Measurements from ENCODE around the gene GLMP. TPM values are rescaled to one million over a fixed set of nuclear protein-coding genes. Genes with fewer than 3 reads are reported as not detected.

Gene GLMP
- total and polyA plus RNA-seq, 2 of the 13 experiments (the other 11 are each of a cell fraction or from before 2014, with no cell fraction given) = 44.6 to 75.8 TPM

DNA sequence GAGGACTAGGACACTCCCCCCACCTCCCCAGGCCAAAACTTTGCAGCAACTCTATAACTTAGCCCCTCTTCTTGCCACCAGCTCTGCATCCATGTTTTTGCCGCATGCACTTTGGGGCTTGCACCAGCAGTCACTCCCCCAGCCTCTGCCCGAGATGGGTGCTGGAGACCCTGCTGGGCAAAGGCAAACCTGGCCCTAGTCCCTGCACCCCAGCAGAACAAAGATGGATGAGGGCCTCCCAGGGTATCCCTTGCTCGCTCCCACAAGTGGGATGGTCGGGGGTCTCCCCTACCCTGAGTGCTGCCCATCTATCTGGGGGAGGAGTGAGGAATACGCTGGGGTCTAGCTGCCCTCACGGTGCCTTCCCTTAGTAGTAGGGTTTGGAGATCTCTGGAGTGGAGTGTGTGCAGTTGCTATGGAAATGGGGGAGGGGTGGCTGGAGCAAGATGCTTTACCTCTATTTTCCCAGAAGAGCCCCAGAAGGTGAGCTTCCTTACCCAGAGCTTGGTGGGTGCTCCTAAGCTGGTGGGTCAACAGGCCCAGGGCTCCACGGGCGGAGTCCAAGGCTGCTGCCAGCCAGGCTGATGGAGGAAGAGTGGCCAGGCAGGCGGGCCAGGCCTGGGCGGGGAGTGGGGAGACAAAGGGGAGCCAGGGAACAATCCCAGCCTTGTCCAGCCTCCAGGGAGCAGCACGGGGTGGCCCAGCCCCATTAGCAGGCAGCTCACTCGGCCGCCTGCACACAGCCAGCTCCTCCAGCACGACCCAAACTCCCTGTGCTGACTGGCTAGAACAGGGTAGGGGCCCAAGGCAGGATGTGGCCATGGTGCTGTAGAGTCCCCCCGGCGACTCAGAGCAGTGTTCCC, 47.8 kb downstream of the GLMP start, which contains the start of gene PAQR6 (continued):
- TF ChIP-seq ZNF317 (CRISPR knock-in tag; IDR thresholded peaks at IDR 0.05) (no peak), TAF1 (CRISPR knock-in tag; IDR thresholded peaks at IDR 0.05) (no peak), GABPB1 (CRISPR knock-in tag; IDR thresholded peaks at IDR 0.05) (peak; percentile 36; the same call in 1 of the 2 replicates), CBFB (CRISPR knock-in tag; IDR thresholded peaks at IDR 0.05) (0 out of 2 replicates have a peak, but pooled peaks have one; percentile 18), ZMYM4 (CRISPR knock-in tag; IDR thresholded peaks at IDR 0.05) (no peak), DNMT1 (CRISPR knock-in tag; IDR thresholded peaks at IDR 0.05) (no peak), AGO1 (IDR thresholded peaks at IDR 0.05; ENCODE audit: low read depth, low read length, poor library complexity, severe bottlenecking) (no peak), PRMT3 (CRISPR knock-in tag; IDR thresholded peaks at IDR 0.05; ENCODE audit: borderline replicate concordance, low read depth) (no peak), ZNF737 (CRISPR knock-in tag; IDR thresholded peaks at IDR 0.05; ENCODE audit: borderline replicate concordance) (no peak), TCF12 (IDR thresholded peaks at IDR 0.05) (no peak), TCF12 (CRISPR knock-in tag; IDR thresholded peaks at IDR 0.05) (no peak), BORCS8-MEF2B (CRISPR knock-in tag; IDR thresholded peaks at IDR 0.05) (peak; percentile 41; the same call in 1 of the 2 replicates), POLR2AphosphoS5 (IDR thresholded peaks at IDR 0.05; ENCODE audit: low read depth, low read length) (no peak; the same call in 1 of the 2 replicates), FOXK2 (IDR thresholded peaks at IDR 0.05) (no peak), FOXC1 (CRISPR knock-in tag; IDR thresholded peaks at IDR 0.05; ENCODE audit: borderline replicate concordance) (no peak), MED1 (CRISPR knock-in tag; IDR thresholded peaks at IDR 0.05) (no peak), SRY (CRISPR knock-in tag; IDR thresholded peaks at IDR 0.05) (no peak), ZNF598 (CRISPR knock-in tag; IDR thresholded peaks at IDR 0.05; ENCODE audit: borderline replicate concordance) (no peak), ZNF3 (CRISPR knock-in tag; IDR thresholded peaks at IDR 0.05) (no peak), STAG1 (CRISPR knock-in tag; IDR thresholded peaks at IDR 0.05) (0 out of 2 replicates have a peak, but pooled peaks have one; percentile 9), TCF7L2 (IDR thresholded peaks at IDR 0.05; ENCODE audit: low read depth, low read length) (no peak)
- TF ChIP-seq, protein P1, sequence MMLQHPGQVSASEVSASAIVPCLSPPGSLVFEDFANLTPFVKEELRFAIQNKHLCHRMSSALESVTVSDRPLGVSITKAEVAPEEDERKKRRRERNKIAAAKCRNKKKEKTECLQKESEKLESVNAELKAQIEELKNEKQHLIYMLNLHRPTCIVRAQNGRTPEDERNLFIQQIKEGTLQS (CRISPR knock-in tag; IDR thresholded peaks at IDR 0.05) = no peak
- TF ChIP-seq, protein P2, sequence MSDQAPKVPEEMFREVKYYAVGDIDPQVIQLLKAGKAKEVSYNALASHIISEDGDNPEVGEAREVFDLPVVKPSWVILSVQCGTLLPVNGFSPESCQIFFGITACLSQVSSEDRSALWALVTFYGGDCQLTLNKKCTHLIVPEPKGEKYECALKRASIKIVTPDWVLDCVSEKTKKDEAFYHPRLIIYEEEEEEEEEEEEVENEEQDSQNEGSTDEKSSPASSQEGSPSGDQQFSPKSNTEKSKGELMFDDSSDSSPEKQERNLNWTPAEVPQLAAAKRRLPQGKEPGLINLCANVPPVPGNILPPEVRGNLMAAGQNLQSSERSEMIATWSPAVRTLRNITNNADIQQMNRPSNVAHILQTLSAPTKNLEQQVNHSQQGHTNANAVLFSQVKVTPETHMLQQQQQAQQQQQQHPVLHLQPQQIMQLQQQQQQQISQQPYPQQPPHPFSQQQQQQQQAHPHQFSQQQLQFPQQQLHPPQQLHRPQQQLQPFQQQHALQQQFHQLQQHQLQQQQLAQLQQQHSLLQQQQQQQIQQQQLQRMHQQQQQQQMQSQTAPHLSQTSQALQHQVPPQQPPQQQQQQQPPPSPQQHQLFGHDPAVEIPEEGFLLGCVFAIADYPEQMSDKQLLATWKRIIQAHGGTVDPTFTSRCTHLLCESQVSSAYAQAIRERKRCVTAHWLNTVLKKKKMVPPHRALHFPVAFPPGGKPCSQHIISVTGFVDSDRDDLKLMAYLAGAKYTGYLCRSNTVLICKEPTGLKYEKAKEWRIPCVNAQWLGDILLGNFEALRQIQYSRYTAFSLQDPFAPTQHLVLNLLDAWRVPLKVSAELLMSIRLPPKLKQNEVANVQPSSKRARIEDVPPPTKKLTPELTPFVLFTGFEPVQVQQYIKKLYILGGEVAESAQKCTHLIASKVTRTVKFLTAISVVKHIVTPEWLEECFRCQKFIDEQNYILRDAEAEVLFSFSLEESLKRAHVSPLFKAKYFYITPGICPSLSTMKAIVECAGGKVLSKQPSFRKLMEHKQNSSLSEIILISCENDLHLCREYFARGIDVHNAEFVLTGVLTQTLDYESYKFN (CRISPR knock-in tag; conservative IDR thresholded peaks at IDR 0.05) = no peak
- TF ChIP-seq, protein P3, sequence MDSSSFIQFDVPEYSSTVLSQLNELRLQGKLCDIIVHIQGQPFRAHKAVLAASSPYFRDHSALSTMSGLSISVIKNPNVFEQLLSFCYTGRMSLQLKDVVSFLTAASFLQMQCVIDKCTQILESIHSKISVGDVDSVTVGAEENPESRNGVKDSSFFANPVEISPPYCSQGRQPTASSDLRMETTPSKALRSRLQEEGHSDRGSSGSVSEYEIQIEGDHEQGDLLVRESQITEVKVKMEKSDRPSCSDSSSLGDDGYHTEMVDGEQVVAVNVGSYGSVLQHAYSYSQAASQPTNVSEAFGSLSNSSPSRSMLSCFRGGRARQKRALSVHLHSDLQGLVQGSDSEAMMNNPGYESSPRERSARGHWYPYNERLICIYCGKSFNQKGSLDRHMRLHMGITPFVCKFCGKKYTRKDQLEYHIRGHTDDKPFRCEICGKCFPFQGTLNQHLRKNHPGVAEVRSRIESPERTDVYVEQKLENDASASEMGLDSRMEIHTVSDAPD (CRISPR knock-in tag; IDR thresholded peaks at IDR 0.05) = no peak
